ENCODE measurements around the gene CDK18. TPM values are rescaled to one million over a fixed set of nuclear protein-coding genes. Genes with fewer than 3 reads are reported as not detected.

The CDK18 gene
- total RNA-seq, 1 experiment from 2014 or later: 1.1 TPM

- peaks cover 12% of the 10 kb centered on the region for H3K4me1 ChIP-seq
- peak in 1 of 2 experiments; percentile 34 for DNase-seq
- peaks cover 7% of the 10 kb centered on the region; the same call in 1 of the 2 replicates for H3K27me3 ChIP-seq
- no peak overlapping the region for H3K27ac ChIP-seq
- no peaks in the 10 kb centered on the region for H3K9me3 ChIP-seq (replicated peaks)
- no peaks in the 10 kb centered on the region for H3K36me3 ChIP-seq
- H3K4me3 ChIP-seq: no peak overlapping the region
Measured at GRCh38 chr1:205581321-205581980, 77.0 kb downstream of the CDK18 start.

GRCh38 chr1:205582046-205582445, 77.6 kb downstream of the CDK18 start:
- no peaks in the 10 kb centered on the region for H3K9me3 ChIP-seq (replicated peaks)
- no peak for DNase-seq
- no peaks in the 10 kb centered on the region for H3K36me3 ChIP-seq
- H3K27ac ChIP-seq: no peak overlapping the region
- no peak overlapping the region for H3K4me3 ChIP-seq
- H3K27me3 ChIP-seq: peaks cover 6% of the 10 kb centered on the region; the same call in 1 of the 2 replicates
- H3K4me1 ChIP-seq: peaks cover 12% of the 10 kb centered on the region

Other genes starting within 250 kb of the CDK18 start
- gene NUAK2, start 182.9 kb upstream of the CDK18 start, total RNA-seq (2014; rRNA removed; shearing (Covaris generic)): 2.1 and 2.2 TPM in 2 replicates
- gene KLHDC8A, start 147.7 kb upstream of the CDK18 start, total RNA-seq (2014; rRNA removed; shearing (Covaris generic)): not detected in 2 replicates
- gene LEMD1, start 82.6 kb upstream of the CDK18 start, total RNA-seq (2014; rRNA removed; shearing (Covaris generic)): 1.5 and 1.7 TPM in 2 replicates
- 1.1 and 1.4 TPM in 2 replicates for gene BLACAT1, start 48.6 kb upstream of the CDK18 start, total RNA-seq (2014; rRNA removed; shearing (Covaris generic))
- 26.3 and 32.4 TPM in 2 replicates for gene ELK4, start 127.3 kb downstream of the CDK18 start, total RNA-seq (2014; rRNA removed; shearing (Covaris generic))
- 11.7 and 11.8 TPM in 2 replicates for gene SLC45A3, start 175.8 kb downstream of the CDK18 start, total RNA-seq (2014; rRNA removed; shearing (Covaris generic))
- gene NUCKS1, start 245.5 kb downstream of the CDK18 start, total RNA-seq (2014; rRNA removed; shearing (Covaris generic)): 363 and 379 TPM in 2 replicates

Data from SJCRH30 (cell line).